Keratinocyte (primary cell): ENCODE data around the gene HSPB9. TPM values are rescaled to one million over a fixed set of nuclear protein-coding genes. Genes with fewer than 3 reads are reported as not detected.

Experiments
- DNase-seq: peaks from one replicate; pipeline ENCODE4 v3.0.0-alpha.2; 2011; ENCODE audit warnings: low read depth, missing footprints, low spot score
- FAIRE-seq: peaks from 2 replicates; lab custom pipeline; 2011; peaks lifted over from hg19 to GRCh38; lab: Jason Lieb, UNC
- H2AFZ ChIP-seq: 2 replicates; pipeline ENCODE4 v1.6.0; 2012; ENCODE audit warnings: low read length, control low read depth, inconsistent platforms; ENCODE audit not compliant: control insufficient read depth
- H3K27ac ChIP-seq: 2 replicates; pipeline ENCODE4 v1.5.1; 2011; ENCODE audit warnings: low read length; ENCODE audit not compliant: control insufficient read depth, insufficient read depth
- H3K27me3 ChIP-seq: 3 replicates; pipeline ENCODE4 v1.6.0; 2011; ENCODE audit warnings: low read length; ENCODE audit not compliant: control insufficient read depth, insufficient read depth; ENCODE audit errors: extremely low read depth
- H3K36me3 ChIP-seq, 2 experiments: 2 replicates in 1 of 2; 3 replicates in 1 of 2; pipeline ENCODE4 v1.5.1; 2011; ENCODE audit warnings: low read length in 2 of 2, mild to moderate bottlenecking in 1 of 2; ENCODE audit not compliant: control insufficient read depth in 2 of 2, insufficient read depth in 2 of 2; ENCODE audit errors: extremely low read depth in 1 of 2
- H3K4me1 ChIP-seq: 3 replicates; pipeline ENCODE4 v1.5.1; 2011; ENCODE audit warnings: low read length; ENCODE audit not compliant: control insufficient read depth, insufficient read depth; ENCODE audit errors: extremely low read depth
- H3K4me2 ChIP-seq: 3 replicates; pipeline ENCODE4 v1.6.0; 2011; ENCODE audit warnings: low read depth, low read length; ENCODE audit not compliant: control insufficient read depth, insufficient read depth; ENCODE audit errors: extremely low read depth
- H3K4me3 ChIP-seq, 3 experiments: fragments of 200-600 bp in 1 of 3; sonication (generic) in 1 of 3; 2 replicates in 2 of 3; 3 replicates in 1 of 3; pipeline ENCODE4 v1.5.1; 2011 to 2016; ENCODE audit warnings: low read length in 3 of 3, mild to moderate bottlenecking in 3 of 3, control low read depth in 2 of 3, inconsistent platforms in 1 of 3, low read depth in 1 of 3, mixed read lengths in 1 of 3, mixed run types in 1 of 3, moderate library complexity in 1 of 3; ENCODE audit not compliant: control insufficient read depth in 2 of 3, insufficient read depth in 2 of 3; ENCODE audit errors: extremely low read depth in 1 of 3
- H3K79me2 ChIP-seq: 2 replicates; pipeline ENCODE4 v1.6.0; 2012; ENCODE audit warnings: low read length; ENCODE audit not compliant: control insufficient read depth, insufficient read depth
- H3K9ac ChIP-seq: 3 replicates; pipeline ENCODE4 v1.6.0; 2011; ENCODE audit warnings: low read length; ENCODE audit not compliant: control insufficient read depth, insufficient read depth; ENCODE audit errors: extremely low read depth
- H3K9me1 ChIP-seq: 3 replicates; pipeline ENCODE4 v1.6.0; 2011; ENCODE audit warnings: low read length; ENCODE audit not compliant: control insufficient read depth, insufficient read depth; ENCODE audit errors: extremely low read depth
- H3K9me3 ChIP-seq: 2 replicates; pipeline ENCODE4 v1.5.1; 2012; ENCODE audit warnings: low read depth, low read length; ENCODE audit not compliant: control insufficient read depth
- H4K20me1 ChIP-seq: 3 replicates; pipeline ENCODE4 v1.6.0; 2011; ENCODE audit warnings: low read length; ENCODE audit not compliant: control insufficient read depth, insufficient read depth; ENCODE audit errors: extremely low read depth
- CTCF ChIP-seq, 3 experiments: IDR thresholded peaks in 1 of 3; conservative IDR thresholded peaks in 1 of 3; optimal IDR thresholded peaks in 1 of 3; 2 replicates in 2 of 3; 3 replicates in 1 of 3; pipeline versions ENCODE3 to v1.5.1; 2011; ENCODE audit warnings: low read length in 3 of 3, mild to moderate bottlenecking in 3 of 3, moderate library complexity in 2 of 3, control low read depth in 1 of 3, inconsistent platforms in 1 of 3; ENCODE audit not compliant: insufficient read depth in 2 of 3; ENCODE audit errors: extremely low read depth in 1 of 3
- EZH2 ChIP-seq: IDR thresholded peaks from one replicate; pipeline ENCODE4 v1.6.1; 2012; ENCODE audit warnings: inconsistent platforms, mild to moderate bottlenecking, low read length, moderate library complexity
- dilution Hi-C: fragments of 300-500 bp; cut with MboI; formaldehyde crosslinking; loops from one replicate; pipeline ENCODE4 v1.7.0; 2020; ENCODE audit warnings: low sequenced_read_pairs; ENCODE audit not compliant: extremely low pct_ligation_motif_present
- polyA plus RNA-seq, 5 experiments: library from polyadenylated mRNA; depleted of rRNA in 3 of 5; stranded (reverse) in 3 of 5; stranded (forward) in 1 of 5; unstranded in 1 of 5; fragments of >200 nt; gene quantifications; 1 replicate in 1 of 5; 2 replicates in 3 of 5; 3 replicates in 1 of 5; pipeline versions ENCODE4 v1.2.1 to v1.2.3, GENCODE V29; 2011 to 2012; ENCODE audit warnings: missing spikeins in 2 of 5, low read depth in 1 of 5, low replicate concordance in 1 of 5

Gene HSPB9
- polyA plus RNA-seq, 1 donor (not counting 4 experiments of a cell fraction or from before 2014, with no cell fraction given), result not detected

DNA sequence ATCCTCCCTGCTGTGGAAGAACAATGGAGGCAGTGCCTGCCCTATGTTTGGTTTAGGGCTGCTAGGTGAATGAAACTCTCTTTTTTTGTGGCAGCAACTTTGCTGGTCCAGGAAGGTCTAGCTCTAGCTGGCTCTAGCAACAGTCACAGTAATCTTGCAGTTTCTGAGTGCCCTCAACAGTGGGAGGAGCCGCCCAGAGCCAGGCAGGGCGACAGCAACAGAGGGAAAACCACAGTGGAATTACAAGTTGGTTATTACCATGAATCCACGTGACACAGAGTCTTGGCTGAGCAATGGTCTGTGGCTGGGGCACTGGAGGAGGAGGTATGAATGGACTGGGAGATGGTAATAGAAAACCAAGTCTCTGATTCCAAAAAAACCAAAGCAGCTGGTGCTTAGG is 10.3 kb downstream of the HSPB9 start:
- Histone ChIP-seq H3K9ac (no peak overlapping the region), H3K36me3 (peaks cover 36 to 50% of the 10 kb centered on the region in 2 experiments), H3K79me2 (peaks cover 68% of the 10 kb centered on the region), H3K27me3 (no peaks in the 10 kb centered on the region), H3K4me2 (no peak overlapping the region), H3K4me3 (no peak overlapping the region), H2AFZ (no peak overlapping the region), H3K9me1 (peaks cover 4% of the 10 kb centered on the region), H3K4me1 (peaks cover 21% of the 10 kb centered on the region), H4K20me1 (peaks cover 34% of the 10 kb centered on the region), H3K9me3 (no peaks in the 10 kb centered on the region), H3K27ac (no peak overlapping the region)
- no peak for TF ChIP-seq EZH2
- no peak for TF ChIP-seq CTCF (optimal IDR thresholded peaks at IDR 0.05 in 1 of 3, IDR thresholded peaks at IDR 0.05 in 1 of 3, conservative IDR thresholded peaks at IDR 0.05 in 1 of 3; ENCODE audit: extremely low read depth in 1 of 3, insufficient read depth in 2 of 3, low read length in 3 of 3)
- DNase-seq (no peak), FAIRE-seq (peak; percentile 53)
- dilution Hi-C loops, result no loop called here

- no peaks in the 10 kb centered on the region for H3K27me3 ChIP-seq
- peaks cover 30 to 46% of the 10 kb centered on the region in 2 experiments for H3K36me3 ChIP-seq
- H3K79me2 ChIP-seq, result peaks cover 74% of the 10 kb centered on the region
- H3K27ac ChIP-seq, result no peak overlapping the region
- DNase-seq (no peak), FAIRE-seq (peak; percentile 61)
- TF ChIP-seq CTCF (optimal IDR thresholded peaks at IDR 0.05 in 1 of 3, IDR thresholded peaks at IDR 0.05 in 1 of 3, conservative IDR thresholded peaks at IDR 0.05 in 1 of 3; ENCODE audit: extremely low read depth in 1 of 3, insufficient read depth in 2 of 3, low read length in 3 of 3) (no peak), EZH2 (no peak)
- H2AFZ ChIP-seq, result no peak overlapping the region
- no peaks in the 10 kb centered on the region for H3K9me3 ChIP-seq
- peaks cover 4% of the 10 kb centered on the region for H3K9me1 ChIP-seq
- peaks cover 33% of the 10 kb centered on the region for H4K20me1 ChIP-seq
- no peak overlapping the region for H3K4me3 ChIP-seq
- H3K4me1 ChIP-seq, result peaks cover 21% of the 10 kb centered on the region
- dilution Hi-C loops, result no loop called here
- H3K4me2 ChIP-seq, result peak overlapping the region; percentile 10
- no peak overlapping the region for H3K9ac ChIP-seq
These were observed 10.9 kb downstream of the HSPB9 start for GRCh38 chr17:42133461-42134041.
